ENCODE results near the gene CABLES1.

- TF ChIP-seq REST (IDR thresholded peaks at IDR 0.05; ENCODE audit: insufficient replicate concordance, low read depth): no peak
- no peak for TF ChIP-seq CTCF (IDR thresholded peaks at IDR 0.05; ENCODE audit: insufficient read depth, low read length)
Measured at GRCh38 chr18:23205980-23206379, 70.7 kb downstream of the CABLES1 start.

All from HL-60 (cell line).